Osteocyte (in vitro differentiated cells): ENCODE results near the gene PRPF8. TPM values are rescaled to one million over a fixed set of nuclear protein-coding genes. Genes with fewer than 3 reads are reported as not detected.

Source experiments
- DNase-seq: peaks from one replicate; pipeline ENCODE4 v3.0.0; 2021; ENCODE audit warnings: mixed read lengths; ENCODE audit not compliant: unreplicated experiment; ENCODE audit errors: extremely low spot score
- H3K27ac Mint-ChIP-seq: one replicate; pipeline ENCODE4 v1.8.0; 2021; ENCODE audit warnings: mild to moderate bottlenecking, mixed read lengths; ENCODE audit not compliant: unreplicated experiment
- H3K27me3 Mint-ChIP-seq: one replicate; pipeline ENCODE4 v1.8.0; 2021; ENCODE audit warnings: mixed read lengths; ENCODE audit not compliant: unreplicated experiment
- H3K36me3 Mint-ChIP-seq: one replicate; pipeline ENCODE4 v1.8.0; 2021; ENCODE audit warnings: mixed read lengths; ENCODE audit not compliant: unreplicated experiment
- H3K4me1 Mint-ChIP-seq: one replicate; pipeline ENCODE4 v1.8.0; 2021; ENCODE audit warnings: mixed read lengths; ENCODE audit not compliant: unreplicated experiment
- H3K4me3 Mint-ChIP-seq: one replicate; pipeline ENCODE4 v1.8.0; 2021; ENCODE audit warnings: mild to moderate bottlenecking, moderate library complexity, mixed read lengths; ENCODE audit not compliant: unreplicated experiment
- H3K9me3 Mint-ChIP-seq: one replicate; pipeline ENCODE4 v1.8.0; 2021; ENCODE audit warnings: mixed read lengths; ENCODE audit not compliant: unreplicated experiment
- total RNA-seq: library from RNA; stranded (reverse); gene quantifications from 2 replicates; pipeline ENCODE4 v1.2.1, GENCODE V29; 2021
- TF ChIP-seq, protein P1 (sequence below): fragments of 200-600 bp; sonication (generic); IDR thresholded peaks from 2 replicates; pipeline ENCODE4 v1.5.0; 2021; ENCODE audit warnings: antibody characterized with exemption, mild to moderate bottlenecking, moderate library complexity

PRPF8 gene
- total RNA-seq, 1 donor from 2014 or later: 238 TPM

DNA sequence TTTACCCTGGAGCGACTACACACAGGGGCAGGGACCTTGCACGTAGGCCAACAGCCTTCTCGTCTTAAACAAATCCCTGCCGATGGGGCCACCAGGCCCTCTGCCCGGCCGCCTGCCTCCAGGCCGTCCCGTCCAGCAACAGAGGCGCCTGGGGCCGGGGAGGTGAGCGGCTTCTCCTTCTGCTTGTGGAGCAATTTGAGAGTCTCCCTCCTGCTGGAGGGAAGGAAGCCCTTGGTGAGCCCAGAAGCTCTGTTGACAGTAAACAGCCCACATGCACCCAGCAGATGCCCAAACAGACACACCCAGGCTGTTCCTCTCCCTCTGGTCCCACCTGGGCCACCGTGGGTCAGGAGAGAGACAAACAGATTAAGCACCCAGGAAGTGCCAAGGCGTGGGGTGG is 64.2 kb downstream of the PRPF8 start:
- H3K4me1 Mint-ChIP-seq: peaks cover 4% of the 10 kb centered on the region
- no peaks in the 10 kb centered on the region for H3K27me3 Mint-ChIP-seq
- TF ChIP-seq, protein P1, sequence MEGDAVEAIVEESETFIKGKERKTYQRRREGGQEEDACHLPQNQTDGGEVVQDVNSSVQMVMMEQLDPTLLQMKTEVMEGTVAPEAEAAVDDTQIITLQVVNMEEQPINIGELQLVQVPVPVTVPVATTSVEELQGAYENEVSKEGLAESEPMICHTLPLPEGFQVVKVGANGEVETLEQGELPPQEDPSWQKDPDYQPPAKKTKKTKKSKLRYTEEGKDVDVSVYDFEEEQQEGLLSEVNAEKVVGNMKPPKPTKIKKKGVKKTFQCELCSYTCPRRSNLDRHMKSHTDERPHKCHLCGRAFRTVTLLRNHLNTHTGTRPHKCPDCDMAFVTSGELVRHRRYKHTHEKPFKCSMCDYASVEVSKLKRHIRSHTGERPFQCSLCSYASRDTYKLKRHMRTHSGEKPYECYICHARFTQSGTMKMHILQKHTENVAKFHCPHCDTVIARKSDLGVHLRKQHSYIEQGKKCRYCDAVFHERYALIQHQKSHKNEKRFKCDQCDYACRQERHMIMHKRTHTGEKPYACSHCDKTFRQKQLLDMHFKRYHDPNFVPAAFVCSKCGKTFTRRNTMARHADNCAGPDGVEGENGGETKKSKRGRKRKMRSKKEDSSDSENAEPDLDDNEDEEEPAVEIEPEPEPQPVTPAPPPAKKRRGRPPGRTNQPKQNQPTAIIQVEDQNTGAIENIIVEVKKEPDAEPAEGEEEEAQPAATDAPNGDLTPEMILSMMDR: no peak
- no peak overlapping the region for H3K27ac Mint-ChIP-seq
- no peak for DNase-seq
- no peak overlapping the region for H3K4me3 Mint-ChIP-seq
- no peaks in the 10 kb centered on the region for H3K9me3 Mint-ChIP-seq
- H3K36me3 Mint-ChIP-seq: no peaks in the 10 kb centered on the region

DNA sequence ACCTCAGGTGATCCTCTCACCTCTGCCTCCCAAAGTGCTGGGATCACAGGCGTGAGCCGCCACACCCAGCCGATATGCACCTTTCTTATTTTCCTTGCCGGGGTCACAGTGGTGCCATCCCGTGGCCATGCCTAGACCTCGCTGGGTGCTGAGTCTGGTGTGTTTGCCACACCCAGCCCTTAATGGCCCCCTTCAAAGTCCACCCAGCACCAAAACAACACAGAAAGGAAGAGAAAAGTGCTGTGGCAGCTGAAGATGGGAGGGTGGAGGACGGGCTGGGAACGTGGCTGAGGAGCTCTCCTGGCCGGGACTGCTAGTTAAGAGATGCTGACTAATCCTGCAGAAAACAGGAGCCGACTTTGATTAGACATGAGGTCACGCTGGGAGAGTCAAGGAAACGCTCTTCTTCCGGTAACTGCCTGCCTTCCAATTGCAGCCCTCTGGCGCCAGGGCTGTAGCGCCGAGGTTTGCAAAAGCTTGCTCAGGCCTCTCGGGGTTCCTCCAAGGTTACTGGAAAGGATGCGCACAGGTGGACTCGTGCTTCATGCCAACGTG is 67.0 kb downstream of the PRPF8 start:
- TF ChIP-seq, protein P1: no peak
- Mint-ChIP-seq H3K4me1 (peaks cover 4% of the 10 kb centered on the region), H3K4me3 (no peak overlapping the region), H3K27ac (no peak overlapping the region), H3K9me3 (no peaks in the 10 kb centered on the region), H3K27me3 (no peaks in the 10 kb centered on the region), H3K36me3 (no peaks in the 10 kb centered on the region)
- DNase-seq: no peak

DNA sequence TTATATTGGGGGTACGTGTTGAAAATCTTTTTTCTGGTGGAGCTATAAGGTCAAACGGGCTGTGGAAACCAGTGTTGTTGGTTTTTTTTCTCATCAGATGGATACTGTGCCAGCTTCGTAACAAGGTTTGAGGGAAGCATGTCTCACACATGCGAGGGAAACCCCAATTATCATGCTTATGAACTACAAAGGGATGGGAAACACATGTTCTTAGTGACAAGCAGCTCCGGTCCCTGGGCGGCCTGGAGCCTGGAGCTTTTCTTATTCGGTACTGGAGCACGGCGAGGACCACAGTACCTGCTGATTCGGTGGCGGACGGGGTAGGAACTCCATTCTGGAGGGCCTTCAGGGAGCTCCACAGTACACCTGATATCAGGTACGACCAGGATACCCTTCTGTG is 68.6 kb downstream of the PRPF8 start:
- Mint-ChIP-seq H3K9me3 (no peaks in the 10 kb centered on the region), H3K4me1 (peaks cover 2% of the 10 kb centered on the region), H3K27me3 (no peaks in the 10 kb centered on the region), H3K27ac (no peak overlapping the region), H3K4me3 (no peak overlapping the region), H3K36me3 (no peaks in the 10 kb centered on the region)
- TF ChIP-seq, protein P1: no peak
- DNase-seq: no peak

DNA sequence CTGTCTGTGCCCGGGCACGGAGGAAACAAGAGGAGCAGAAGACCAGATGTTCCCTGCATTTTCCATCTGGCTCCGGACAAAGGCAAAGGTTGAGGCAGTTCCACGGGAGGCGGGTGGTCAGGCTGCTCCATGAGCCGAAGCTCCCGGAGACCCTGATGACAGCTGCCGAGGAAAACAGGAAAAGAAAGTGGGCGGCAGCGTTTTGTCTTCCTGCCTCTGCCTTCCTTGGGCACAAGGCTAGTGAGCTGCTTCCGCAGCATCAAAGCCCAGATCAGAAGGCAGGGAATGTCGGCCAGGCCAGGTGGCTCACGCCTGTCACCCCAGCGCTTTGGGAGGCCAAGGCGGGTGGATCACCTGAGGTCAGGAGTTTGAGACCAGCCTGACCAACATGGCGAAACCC is 72.3 kb downstream of the PRPF8 start:
- Mint-ChIP-seq H3K36me3 (no peaks in the 10 kb centered on the region), H3K4me3 (no peak overlapping the region), H3K27me3 (no peaks in the 10 kb centered on the region), H3K4me1 (no peaks in the 10 kb centered on the region), H3K27ac (no peak overlapping the region), H3K9me3 (no peaks in the 10 kb centered on the region)
- TF ChIP-seq, protein P1: no peak
- DNase-seq: no peak

DNA sequence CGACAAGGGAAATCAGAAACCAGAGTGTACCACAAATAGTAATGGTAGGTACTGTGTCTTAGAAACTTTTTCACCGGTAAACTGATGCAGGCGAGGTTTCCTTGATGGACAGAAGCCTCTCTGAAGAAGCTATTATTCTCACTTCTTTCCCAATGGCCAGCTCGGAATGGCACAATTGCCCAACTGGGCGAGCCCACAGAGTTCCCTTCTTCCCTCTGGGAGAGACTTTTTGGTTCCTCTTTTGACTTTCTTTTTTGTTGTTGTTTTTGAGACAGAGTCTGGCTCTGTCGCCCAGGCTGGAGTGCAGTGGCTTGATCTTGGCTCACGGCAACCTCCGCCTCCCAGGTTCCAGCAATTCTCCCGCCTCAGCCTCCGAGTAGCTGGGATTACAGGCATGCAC is 73.0 kb downstream of the PRPF8 start:
- Mint-ChIP-seq H3K4me3 (no peak overlapping the region), H3K36me3 (no peaks in the 10 kb centered on the region), H3K4me1 (peaks cover 4% of the 10 kb centered on the region), H3K9me3 (no peaks in the 10 kb centered on the region), H3K27me3 (no peaks in the 10 kb centered on the region), H3K27ac (no peak overlapping the region)
- TF ChIP-seq, protein P1: no peak
- DNase-seq: no peak
